Prostate gland (tissue), 2 donors: ENCODE data around the gene USP17L18.
"Not testable (repeated sequence)": the region's sequence is repeated elsewhere in the genome, so short reads cannot be mapped to it uniquely, and the experiment has no call there.

Experiments
- CTCF ChIP-seq, 4 experiments: fragments of 200-600 bp in 2 of 4; fragments of 450-650 bp in 2 of 4; sonication (generic) in 2 of 4; IDR thresholded peaks; 1 replicate in 3 of 4; 2 replicates in 1 of 4; pipeline ENCODE4 v1.5.1; 2016 to 2019; ENCODE audit warnings: antibody characterized with exemption in 4 of 4, mild to moderate bottlenecking in 2 of 4, moderate library complexity in 2 of 4
- POLR2A ChIP-seq: fragments of 450-650 bp; IDR thresholded peaks from one replicate; pipeline ENCODE4 v1.6.1; 2016; ENCODE audit warnings: antibody characterized with exemption, mild to moderate bottlenecking

GRCh38 chr4:9262572-9262971 is 14.1 kb downstream of the USP17L18 start, which contains the start of gene USP17L21:
- TF ChIP-seq CTCF (IDR thresholded peaks at IDR 0.05); POLR2A: not testable (repeated sequence)
